HepG2 (cell line): Measurements from ENCODE around the gene TMEM225B.
A peak's percentile ranks its signal among the peaks of the same experiment; 100 is the strongest.

Source experiments
- MED8 ChIP-seq: sonication (generic); formaldehyde crosslinking; IDR thresholded peaks from 2 replicates; pipeline ENCODE4 v1.8.1; 2023; ENCODE audit warnings: mild to moderate bottlenecking, missing genetic modification reagents; ENCODE audit not compliant: insufficient replicate concordance
- MXD4 ChIP-seq: IDR thresholded peaks from 2 replicates; pipeline ENCODE4 v1.6.1; 2016; ENCODE audit warnings: mild to moderate bottlenecking, missing biosample characterization, missing genetic modification reagents
- ZNF34 ChIP-seq: sonication (generic); formaldehyde crosslinking; IDR thresholded peaks from 2 replicates; pipeline ENCODE4 v1.4.0; 2020; ENCODE audit warnings: mild to moderate bottlenecking, missing genetic modification reagents, borderline replicate concordance
- TF ChIP-seq, protein P1 (sequence below): sonication (generic); formaldehyde crosslinking; conservative IDR thresholded peaks from 2 replicates; pipeline ENCODE4 v1.8.0; 2022; ENCODE audit warnings: mild to moderate bottlenecking, moderate library complexity, missing genetic modification reagents
- TF ChIP-seq, protein P2 (sequence below): sonication (generic); formaldehyde crosslinking; IDR thresholded peaks from 2 replicates; pipeline ENCODE4; 2020; ENCODE audit warnings: missing genetic modification reagents, mild to moderate bottlenecking, borderline replicate concordance
- TF ChIP-seq, protein P3 (sequence below): IDR thresholded peaks from 2 replicates; pipeline ENCODE4 v1.6.1; 2012; ENCODE audit warnings: low read length, improper control_type of control experiment
- TF ChIP-seq, protein P4 (sequence below): sonication (generic); formaldehyde crosslinking; IDR thresholded peaks from 2 replicates; pipeline ENCODE4 v1.5.0; 2020; ENCODE audit warnings: mild to moderate bottlenecking, missing genetic modification reagents, moderate library complexity
- TF ChIP-seq, protein P5 (sequence below): IDR thresholded peaks from 2 replicates; pipeline ENCODE4 v1.6.1; 2016; ENCODE audit warnings: missing compliant biosample characterization, missing genetic modification reagents, borderline replicate concordance
- TF ChIP-seq, protein P6 (sequence below): fragments of 450-650 bp; IDR thresholded peaks from 2 replicates; pipeline ENCODE4 v1.6.1; 2017

DNA sequence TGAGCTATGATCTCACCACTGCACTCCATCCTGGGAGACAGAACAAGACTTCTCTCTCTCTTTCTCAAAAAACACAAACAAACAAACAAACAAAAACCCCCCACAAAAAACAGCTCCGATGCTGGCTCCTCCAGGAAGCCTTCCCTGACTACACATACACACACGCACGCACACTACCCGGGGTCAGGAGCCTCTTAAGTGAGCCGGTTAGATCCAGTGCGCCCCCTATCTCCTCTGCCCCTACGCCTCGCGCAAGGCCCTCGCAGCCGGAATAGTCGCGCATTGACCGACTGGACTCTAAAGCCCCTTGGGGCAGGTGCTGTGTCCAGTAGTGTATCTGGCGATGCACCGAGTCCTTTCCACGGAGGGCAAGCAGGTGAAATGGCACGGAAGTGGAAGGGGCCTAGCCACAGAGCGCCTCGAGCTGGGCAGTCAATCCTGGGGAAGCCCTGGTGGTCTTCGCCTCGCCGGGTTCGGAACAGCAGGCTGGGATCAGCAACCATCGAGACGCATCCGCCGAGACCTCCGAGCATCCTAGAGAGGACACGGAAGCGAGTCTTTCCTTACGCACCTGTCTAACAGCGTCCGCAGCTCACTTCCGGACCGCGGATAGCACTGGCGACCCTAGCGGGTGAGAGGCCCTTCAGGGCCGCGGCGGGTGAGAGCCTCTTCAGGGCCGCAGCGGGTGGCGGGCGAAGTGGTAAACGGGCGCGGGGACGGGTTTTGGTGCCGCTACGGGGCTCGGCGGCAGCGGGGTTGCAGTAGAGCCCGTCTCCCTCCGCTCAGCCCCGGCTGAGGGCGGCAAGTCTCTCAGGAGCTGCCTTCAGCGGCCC is 18.5 kb downstream of the TMEM225B start, which contains the start of gene ZSCAN25:
- TF ChIP-seq, protein P1, sequence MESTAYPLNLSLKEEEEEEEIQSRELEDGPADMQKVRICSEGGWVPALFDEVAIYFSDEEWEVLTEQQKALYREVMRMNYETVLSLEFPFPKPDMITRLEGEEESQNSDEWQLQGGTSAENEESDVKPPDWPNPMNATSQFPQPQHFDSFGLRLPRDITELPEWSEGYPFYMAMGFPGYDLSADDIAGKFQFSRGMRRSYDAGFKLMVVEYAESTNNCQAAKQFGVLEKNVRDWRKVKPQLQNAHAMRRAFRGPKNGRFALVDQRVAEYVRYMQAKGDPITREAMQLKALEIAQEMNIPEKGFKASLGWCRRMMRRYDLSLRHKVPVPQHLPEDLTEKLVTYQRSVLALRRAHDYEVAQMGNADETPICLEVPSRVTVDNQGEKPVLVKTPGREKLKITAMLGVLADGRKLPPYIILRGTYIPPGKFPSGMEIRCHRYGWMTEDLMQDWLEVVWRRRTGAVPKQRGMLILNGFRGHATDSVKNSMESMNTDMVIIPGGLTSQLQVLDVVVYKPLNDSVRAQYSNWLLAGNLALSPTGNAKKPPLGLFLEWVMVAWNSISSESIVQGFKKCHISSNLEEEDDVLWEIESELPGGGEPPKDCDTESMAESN (CRISPR knock-in tag): peak; percentile 91
- TF ChIP-seq MXD4 (CRISPR knock-in tag): 0 out of 2 replicates have a peak, but pooled peaks have one; percentile 56
- TF ChIP-seq ZNF34 (CRISPR knock-in tag): no peak; the same call in 1 of the 2 replicates
- TF ChIP-seq, protein P2, sequence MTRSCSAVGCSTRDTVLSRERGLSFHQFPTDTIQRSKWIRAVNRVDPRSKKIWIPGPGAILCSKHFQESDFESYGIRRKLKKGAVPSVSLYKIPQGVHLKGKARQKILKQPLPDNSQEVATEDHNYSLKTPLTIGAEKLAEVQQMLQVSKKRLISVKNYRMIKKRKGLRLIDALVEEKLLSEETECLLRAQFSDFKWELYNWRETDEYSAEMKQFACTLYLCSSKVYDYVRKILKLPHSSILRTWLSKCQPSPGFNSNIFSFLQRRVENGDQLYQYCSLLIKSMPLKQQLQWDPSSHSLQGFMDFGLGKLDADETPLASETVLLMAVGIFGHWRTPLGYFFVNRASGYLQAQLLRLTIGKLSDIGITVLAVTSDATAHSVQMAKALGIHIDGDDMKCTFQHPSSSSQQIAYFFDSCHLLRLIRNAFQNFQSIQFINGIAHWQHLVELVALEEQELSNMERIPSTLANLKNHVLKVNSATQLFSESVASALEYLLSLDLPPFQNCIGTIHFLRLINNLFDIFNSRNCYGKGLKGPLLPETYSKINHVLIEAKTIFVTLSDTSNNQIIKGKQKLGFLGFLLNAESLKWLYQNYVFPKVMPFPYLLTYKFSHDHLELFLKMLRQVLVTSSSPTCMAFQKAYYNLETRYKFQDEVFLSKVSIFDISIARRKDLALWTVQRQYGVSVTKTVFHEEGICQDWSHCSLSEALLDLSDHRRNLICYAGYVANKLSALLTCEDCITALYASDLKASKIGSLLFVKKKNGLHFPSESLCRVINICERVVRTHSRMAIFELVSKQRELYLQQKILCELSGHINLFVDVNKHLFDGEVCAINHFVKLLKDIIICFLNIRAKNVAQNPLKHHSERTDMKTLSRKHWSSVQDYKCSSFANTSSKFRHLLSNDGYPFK: peak; percentile 90
- TF ChIP-seq, protein P3, sequence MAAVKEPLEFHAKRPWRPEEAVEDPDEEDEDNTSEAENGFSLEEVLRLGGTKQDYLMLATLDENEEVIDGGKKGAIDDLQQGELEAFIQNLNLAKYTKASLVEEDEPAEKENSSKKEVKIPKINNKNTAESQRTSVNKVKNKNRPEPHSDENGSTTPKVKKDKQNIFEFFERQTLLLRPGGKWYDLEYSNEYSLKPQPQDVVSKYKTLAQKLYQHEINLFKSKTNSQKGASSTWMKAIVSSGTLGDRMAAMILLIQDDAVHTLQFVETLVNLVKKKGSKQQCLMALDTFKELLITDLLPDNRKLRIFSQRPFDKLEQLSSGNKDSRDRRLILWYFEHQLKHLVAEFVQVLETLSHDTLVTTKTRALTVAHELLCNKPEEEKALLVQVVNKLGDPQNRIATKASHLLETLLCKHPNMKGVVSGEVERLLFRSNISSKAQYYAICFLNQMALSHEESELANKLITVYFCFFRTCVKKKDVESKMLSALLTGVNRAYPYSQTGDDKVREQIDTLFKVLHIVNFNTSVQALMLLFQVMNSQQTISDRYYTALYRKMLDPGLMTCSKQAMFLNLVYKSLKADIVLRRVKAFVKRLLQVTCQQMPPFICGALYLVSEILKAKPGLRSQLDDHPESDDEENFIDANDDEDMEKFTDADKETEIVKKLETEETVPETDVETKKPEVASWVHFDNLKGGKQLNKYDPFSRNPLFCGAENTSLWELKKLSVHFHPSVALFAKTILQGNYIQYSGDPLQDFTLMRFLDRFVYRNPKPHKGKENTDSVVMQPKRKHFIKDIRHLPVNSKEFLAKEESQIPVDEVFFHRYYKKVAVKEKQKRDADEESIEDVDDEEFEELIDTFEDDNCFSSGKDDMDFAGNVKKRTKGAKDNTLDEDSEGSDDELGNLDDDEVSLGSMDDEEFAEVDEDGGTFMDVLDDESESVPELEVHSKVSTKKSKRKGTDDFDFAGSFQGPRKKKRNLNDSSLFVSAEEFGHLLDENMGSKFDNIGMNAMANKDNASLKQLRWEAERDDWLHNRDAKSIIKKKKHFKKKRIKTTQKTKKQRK: no peak
- TF ChIP-seq, protein P4, sequence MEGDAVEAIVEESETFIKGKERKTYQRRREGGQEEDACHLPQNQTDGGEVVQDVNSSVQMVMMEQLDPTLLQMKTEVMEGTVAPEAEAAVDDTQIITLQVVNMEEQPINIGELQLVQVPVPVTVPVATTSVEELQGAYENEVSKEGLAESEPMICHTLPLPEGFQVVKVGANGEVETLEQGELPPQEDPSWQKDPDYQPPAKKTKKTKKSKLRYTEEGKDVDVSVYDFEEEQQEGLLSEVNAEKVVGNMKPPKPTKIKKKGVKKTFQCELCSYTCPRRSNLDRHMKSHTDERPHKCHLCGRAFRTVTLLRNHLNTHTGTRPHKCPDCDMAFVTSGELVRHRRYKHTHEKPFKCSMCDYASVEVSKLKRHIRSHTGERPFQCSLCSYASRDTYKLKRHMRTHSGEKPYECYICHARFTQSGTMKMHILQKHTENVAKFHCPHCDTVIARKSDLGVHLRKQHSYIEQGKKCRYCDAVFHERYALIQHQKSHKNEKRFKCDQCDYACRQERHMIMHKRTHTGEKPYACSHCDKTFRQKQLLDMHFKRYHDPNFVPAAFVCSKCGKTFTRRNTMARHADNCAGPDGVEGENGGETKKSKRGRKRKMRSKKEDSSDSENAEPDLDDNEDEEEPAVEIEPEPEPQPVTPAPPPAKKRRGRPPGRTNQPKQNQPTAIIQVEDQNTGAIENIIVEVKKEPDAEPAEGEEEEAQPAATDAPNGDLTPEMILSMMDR (CRISPR knock-in tag): peak; percentile 97
- TF ChIP-seq, protein P5, sequence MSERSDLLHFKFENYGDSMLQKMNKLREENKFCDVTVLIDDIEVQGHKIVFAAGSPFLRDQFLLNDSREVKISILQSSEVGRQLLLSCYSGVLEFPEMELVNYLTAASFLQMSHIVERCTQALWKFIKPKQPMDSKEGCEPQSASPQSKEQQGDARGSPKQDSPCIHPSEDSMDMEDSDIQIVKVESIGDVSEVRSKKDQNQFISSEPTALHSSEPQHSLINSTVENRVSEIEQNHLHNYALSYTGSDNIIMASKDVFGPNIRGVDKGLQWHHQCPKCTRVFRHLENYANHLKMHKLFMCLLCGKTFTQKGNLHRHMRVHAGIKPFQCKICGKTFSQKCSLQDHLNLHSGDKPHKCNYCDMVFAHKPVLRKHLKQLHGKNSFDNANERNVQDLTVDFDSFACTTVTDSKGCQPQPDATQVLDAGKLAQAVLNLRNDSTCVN (CRISPR knock-in tag): peak; percentile 75
- TF ChIP-seq, protein P6, sequence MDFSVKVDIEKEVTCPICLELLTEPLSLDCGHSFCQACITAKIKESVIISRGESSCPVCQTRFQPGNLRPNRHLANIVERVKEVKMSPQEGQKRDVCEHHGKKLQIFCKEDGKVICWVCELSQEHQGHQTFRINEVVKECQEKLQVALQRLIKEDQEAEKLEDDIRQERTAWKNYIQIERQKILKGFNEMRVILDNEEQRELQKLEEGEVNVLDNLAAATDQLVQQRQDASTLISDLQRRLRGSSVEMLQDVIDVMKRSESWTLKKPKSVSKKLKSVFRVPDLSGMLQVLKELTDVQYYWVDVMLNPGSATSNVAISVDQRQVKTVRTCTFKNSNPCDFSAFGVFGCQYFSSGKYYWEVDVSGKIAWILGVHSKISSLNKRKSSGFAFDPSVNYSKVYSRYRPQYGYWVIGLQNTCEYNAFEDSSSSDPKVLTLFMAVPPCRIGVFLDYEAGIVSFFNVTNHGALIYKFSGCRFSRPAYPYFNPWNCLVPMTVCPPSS: no peak
- peak; percentile 91 for TF ChIP-seq MED8 (CRISPR knock-in tag)
